ENCODE data around the gene PXDN. TPM values are rescaled to one million over a fixed set of nuclear protein-coding genes. Genes with fewer than 3 reads are reported as not detected.

Gene PXDN
- total RNA-seq, 2 donors from 2014 or later: 9.5 to 20.0 TPM

DNA sequence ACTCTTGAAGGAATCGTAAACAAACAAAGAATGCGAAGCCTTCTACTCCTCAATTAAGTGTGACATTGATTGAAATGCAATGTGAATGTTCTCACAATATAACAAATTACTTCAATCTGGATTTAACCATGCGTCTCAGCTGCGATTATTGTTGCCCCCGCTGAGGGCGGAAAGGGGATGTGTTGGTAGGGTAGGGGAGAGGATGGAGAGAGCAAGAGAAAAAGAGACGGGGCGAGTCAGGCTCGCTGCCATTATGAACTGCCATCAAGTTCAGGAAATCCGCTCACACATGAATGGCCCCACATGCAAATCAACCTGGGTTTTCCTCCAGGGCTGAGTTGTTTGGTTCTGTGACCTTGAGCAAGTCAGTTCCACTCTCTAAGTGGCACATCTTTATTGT is 129.8 kb downstream of the PXDN start:
- DNase-seq: no peak
- H3K4me3 ChIP-seq: no peak overlapping the region

DNA sequence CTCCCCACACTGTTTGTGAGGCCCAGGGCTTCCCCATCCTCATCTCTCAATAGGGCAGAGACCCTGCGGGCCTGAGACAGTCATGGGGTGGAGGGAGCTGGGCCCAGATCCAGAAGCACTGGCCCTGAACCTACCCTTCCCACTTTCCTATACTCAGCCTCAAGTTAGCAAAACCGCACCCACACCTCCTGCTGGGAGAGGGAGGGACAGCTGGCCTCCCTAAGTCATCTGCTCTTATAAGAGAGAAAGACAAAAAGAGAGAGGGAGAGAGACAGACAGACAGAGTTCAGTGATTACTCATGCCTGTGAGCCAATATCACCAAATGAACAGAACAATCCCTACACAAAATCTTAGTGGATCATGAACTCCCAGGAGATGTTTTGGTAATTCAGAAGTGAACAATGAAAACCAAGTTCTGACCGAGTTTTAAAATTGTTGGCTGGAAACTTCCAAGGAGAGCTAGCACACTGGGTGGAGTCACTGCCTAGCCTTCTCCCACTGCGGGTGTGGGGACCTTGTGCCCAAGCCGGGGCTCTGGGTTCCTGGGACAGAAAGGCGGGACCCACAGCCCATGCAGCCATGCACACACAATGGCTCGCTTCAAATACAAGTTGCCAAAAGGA is 130.5 kb downstream of the PXDN start:
- intact Hi-C loops (cut with DNase I): no loop called here
- Histone ChIP-seq H3K36me3 (no peaks in the 10 kb centered on the region), H3K9ac (ENCODE audit: low read depth in 2 of 2, low read length in 2 of 2) (no peak overlapping the region), H3K27ac (no peak overlapping the region), H3K4me3 (no peak overlapping the region), H3K27me3 (no peaks in the 10 kb centered on the region), H3K9me3 (no peaks in the 10 kb centered on the region), H3K4me1 (peaks cover 8% of the 10 kb centered on the region)
- no peak for DNase-seq
- TF ChIP-seq, protein P1, sequence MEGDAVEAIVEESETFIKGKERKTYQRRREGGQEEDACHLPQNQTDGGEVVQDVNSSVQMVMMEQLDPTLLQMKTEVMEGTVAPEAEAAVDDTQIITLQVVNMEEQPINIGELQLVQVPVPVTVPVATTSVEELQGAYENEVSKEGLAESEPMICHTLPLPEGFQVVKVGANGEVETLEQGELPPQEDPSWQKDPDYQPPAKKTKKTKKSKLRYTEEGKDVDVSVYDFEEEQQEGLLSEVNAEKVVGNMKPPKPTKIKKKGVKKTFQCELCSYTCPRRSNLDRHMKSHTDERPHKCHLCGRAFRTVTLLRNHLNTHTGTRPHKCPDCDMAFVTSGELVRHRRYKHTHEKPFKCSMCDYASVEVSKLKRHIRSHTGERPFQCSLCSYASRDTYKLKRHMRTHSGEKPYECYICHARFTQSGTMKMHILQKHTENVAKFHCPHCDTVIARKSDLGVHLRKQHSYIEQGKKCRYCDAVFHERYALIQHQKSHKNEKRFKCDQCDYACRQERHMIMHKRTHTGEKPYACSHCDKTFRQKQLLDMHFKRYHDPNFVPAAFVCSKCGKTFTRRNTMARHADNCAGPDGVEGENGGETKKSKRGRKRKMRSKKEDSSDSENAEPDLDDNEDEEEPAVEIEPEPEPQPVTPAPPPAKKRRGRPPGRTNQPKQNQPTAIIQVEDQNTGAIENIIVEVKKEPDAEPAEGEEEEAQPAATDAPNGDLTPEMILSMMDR (IDR thresholded peaks at IDR 0.05): no peak

More for the DNA sequence above, 129.8 kb downstream of the PXDN start:
- Histone ChIP-seq H3K4me1 (peaks cover 8% of the 10 kb centered on the region), H3K36me3 (no peaks in the 10 kb centered on the region), H3K9ac (ENCODE audit: low read depth in 2 of 2, low read length in 2 of 2) (no peak overlapping the region), H3K27me3 (no peaks in the 10 kb centered on the region), H3K27ac (no peak overlapping the region), H3K9me3 (no peaks in the 10 kb centered on the region)
- intact Hi-C loops (cut with DNase I): no loop called here
- TF ChIP-seq, protein P1 (IDR thresholded peaks at IDR 0.05): no peak

DNA sequence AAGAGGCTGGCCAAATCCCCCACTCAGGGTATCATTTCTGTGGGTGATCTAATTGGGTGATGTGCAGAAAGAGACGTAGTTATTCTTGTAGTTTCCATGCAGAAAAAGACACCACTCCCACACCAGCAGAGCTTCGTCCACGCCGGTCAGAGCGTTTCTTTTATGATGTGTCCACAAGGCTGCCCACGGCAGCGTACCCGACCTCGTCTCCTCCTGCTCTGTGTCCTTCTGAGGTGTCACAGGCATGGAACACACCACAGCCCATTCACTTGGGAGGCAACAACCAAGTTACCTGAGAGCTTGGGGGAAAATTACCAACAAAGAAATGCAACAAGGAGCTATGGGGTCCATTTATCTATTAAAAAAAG is 131.3 kb downstream of the PXDN start:
- H3K27me3 ChIP-seq: no peaks in the 10 kb centered on the region
- no peaks in the 10 kb centered on the region for H3K36me3 ChIP-seq
- peaks cover 6% of the 10 kb centered on the region for H3K4me1 ChIP-seq
- intact Hi-C loops (cut with DNase I): no loop called here
- no peak overlapping the region for H3K9ac ChIP-seq (ENCODE audit: low read depth in 2 of 2, low read length in 2 of 2)
- no peak for DNase-seq
- no peak overlapping the region for H3K4me3 ChIP-seq
- TF ChIP-seq, protein P1 (IDR thresholded peaks at IDR 0.05): no peak
- H3K27ac ChIP-seq: no peak overlapping the region
- no peaks in the 10 kb centered on the region for H3K9me3 ChIP-seq

DNA sequence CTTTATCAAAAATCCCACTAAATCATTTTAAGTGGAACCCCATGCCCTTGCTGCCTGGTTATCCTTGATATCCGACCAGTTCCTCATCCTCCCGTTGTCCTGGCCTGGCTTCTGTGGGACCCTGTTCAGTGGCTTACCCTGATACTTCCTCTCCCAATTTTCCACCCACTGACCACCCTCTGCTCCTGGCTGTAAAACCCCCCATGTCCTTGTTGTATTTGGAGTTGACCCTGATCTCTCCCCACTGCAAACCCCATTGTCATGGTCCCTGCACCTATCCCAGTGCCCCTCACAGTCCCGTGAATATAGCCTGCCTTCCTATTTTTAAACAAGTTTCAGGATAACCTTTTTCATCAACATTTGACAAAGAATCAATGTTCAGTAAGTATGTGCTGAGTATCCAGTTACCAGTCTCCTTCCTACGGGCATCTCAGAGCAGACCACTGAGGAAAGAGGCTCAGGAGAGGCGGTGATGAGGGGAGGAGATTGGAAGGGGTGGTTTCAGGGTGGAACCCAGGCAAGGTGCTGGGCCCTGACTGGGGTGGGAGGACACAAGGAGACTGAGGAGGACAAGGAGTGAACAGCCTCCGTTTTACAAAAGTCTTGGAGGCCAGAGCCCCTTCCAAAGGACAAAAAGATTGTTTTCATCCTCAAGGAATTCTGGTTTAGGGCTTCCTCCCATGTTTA is 131.8 kb downstream of the PXDN start:
- no peak for DNase-seq
- TF ChIP-seq, protein P1 (IDR thresholded peaks at IDR 0.05): no peak
- H3K27me3 ChIP-seq: no peaks in the 10 kb centered on the region
- H3K9me3 ChIP-seq: no peaks in the 10 kb centered on the region
- peaks cover under 1% of the 10 kb centered on the region for H3K4me1 ChIP-seq
- H3K4me3 ChIP-seq: no peak overlapping the region
- H3K9ac ChIP-seq (ENCODE audit: low read depth in 2 of 2, low read length in 2 of 2): no peak overlapping the region
- H3K27ac ChIP-seq: no peak overlapping the region
- intact Hi-C loops (cut with DNase I): no loop called here
- H3K36me3 ChIP-seq: no peaks in the 10 kb centered on the region

DNA sequence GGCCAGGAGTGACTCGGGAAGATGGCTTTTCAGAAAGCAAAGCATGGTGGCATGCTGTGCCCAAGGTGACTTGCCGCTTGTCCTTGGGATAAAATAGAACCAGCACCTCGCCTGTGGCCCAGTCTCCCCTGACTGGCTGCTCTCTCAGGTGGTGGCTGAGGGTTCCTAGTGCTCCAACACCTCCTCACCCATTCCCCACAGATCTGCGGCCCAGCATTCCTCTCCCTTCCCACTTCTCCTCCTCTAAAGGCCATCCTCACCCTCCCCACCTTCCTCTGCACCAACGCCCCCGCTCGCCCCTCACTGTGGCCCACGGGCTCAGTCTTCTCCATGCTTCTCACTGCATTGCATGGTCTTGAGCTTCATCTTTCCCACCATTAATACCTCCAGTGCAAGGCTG is 132.4 kb downstream of the PXDN start:
- no peak for DNase-seq
- Histone ChIP-seq H3K9me3 (no peaks in the 10 kb centered on the region), H3K36me3 (no peaks in the 10 kb centered on the region), H3K27me3 (no peaks in the 10 kb centered on the region), H3K4me3 (no peak overlapping the region), H3K9ac (ENCODE audit: low read depth in 2 of 2, low read length in 2 of 2) (no peak overlapping the region), H3K4me1 (no peaks in the 10 kb centered on the region), H3K27ac (no peak overlapping the region)
- TF ChIP-seq, protein P1 (IDR thresholded peaks at IDR 0.05): no peak
- intact Hi-C loops (cut with DNase I): no loop called here
